Measurements from ENCODE around the gene SAMD8. TPM values are rescaled to one million over a fixed set of nuclear protein-coding genes. Genes with fewer than 3 reads are reported as not detected.
"Not testable (repeated sequence)": the region's sequence is repeated elsewhere in the genome, so short reads cannot be mapped to it uniquely, and the experiment has no call there.

Gene SAMD8
- polyA plus RNA-seq, 1 experiment, result 32.2 TPM

GRCh38 chr10:75121322-75121721 is 9.9 kb downstream of the SAMD8 start:
- Histone ChIP-seq H3K27me3 (ENCODE audit: control insufficient read depth, insufficient read depth, low read length) (no peaks in the 10 kb centered on the region), H3K4me3 (ENCODE audit: low read depth, low read length) (no peak overlapping the region), H3K9me3 (ENCODE audit: control insufficient read depth, insufficient read depth, low read length) (no peaks in the 10 kb centered on the region), H3K27ac (ENCODE audit: low read depth, low read length) (no peak overlapping the region)
- DNase-seq (ENCODE audit: low read depth, low spot score), result no peak
- ChIA-PET CTCF (interaction anchor here (0.8 kb wide), 1 partner anchor 108 kb away, joined by 10 read pairs; no protein-coding TSS in a partner anchor), POLR2A (no interaction called here)
- TF ChIP-seq CTCF (IDR thresholded peaks at IDR 0.05; ENCODE audit: low read depth, low read length), result no peak

- Histone ChIP-seq H3K4me3 (ENCODE audit: low read depth, low read length) (no peak overlapping the region), H3K27me3 (ENCODE audit: control insufficient read depth, insufficient read depth, low read length) (no peaks in the 10 kb centered on the region)
- CTCF ChIA-PET, result no interaction called here
These were observed 11.0 kb downstream of the SAMD8 start for GRCh38 chr10:75122505-75122904.

GRCh38 chr10:75123088-75123682 is 11.7 kb downstream of the SAMD8 start:
- Histone ChIP-seq H3K27me3 (ENCODE audit: control insufficient read depth, insufficient read depth, low read length) (no peaks in the 10 kb centered on the region), H3K4me3 (ENCODE audit: low read depth, low read length) (no peak overlapping the region), H3K9me3 (ENCODE audit: control insufficient read depth, insufficient read depth, low read length) (no peaks in the 10 kb centered on the region), H3K27ac (ENCODE audit: low read depth, low read length) (no peak overlapping the region)
- no peak for TF ChIP-seq CTCF (IDR thresholded peaks at IDR 0.05; ENCODE audit: low read depth, low read length)
- CTCF ChIA-PET, result interaction anchor here (1.2 kb wide), 1 partner anchor 112 kb away, joined by 3 read pairs; the partner anchor contains the start of gene COMTD1
- POLR2A ChIA-PET, result no interaction called here
- DNase-seq (ENCODE audit: low read depth, low spot score), result no peak

More at GRCh38 chr10:75122505-75122904, 11.0 kb downstream of the SAMD8 start:
- DNase-seq (ENCODE audit: low read depth, low spot score), result no peak
- TF ChIP-seq CTCF (IDR thresholded peaks at IDR 0.05; ENCODE audit: low read depth, low read length), result no peak
- Histone ChIP-seq H3K27ac (ENCODE audit: low read depth, low read length) (no peak overlapping the region), H3K9me3 (ENCODE audit: control insufficient read depth, insufficient read depth, low read length) (no peaks in the 10 kb centered on the region)
- POLR2A ChIA-PET, result no interaction called here

GRCh38 chr10:75126277-75126676 is 14.8 kb downstream of the SAMD8 start:
- no peak overlapping the region for H3K27ac ChIP-seq (ENCODE audit: low read depth, low read length)
- no peak overlapping the region for H3K4me3 ChIP-seq (ENCODE audit: low read depth, low read length)
- H3K27me3 ChIP-seq (ENCODE audit: control insufficient read depth, insufficient read depth, low read length), result no peaks in the 10 kb centered on the region
- DNase-seq (ENCODE audit: low read depth, low spot score), result no peak
- no peak for TF ChIP-seq CTCF (IDR thresholded peaks at IDR 0.05; ENCODE audit: low read depth, low read length)
- no peaks in the 10 kb centered on the region for H3K9me3 ChIP-seq (ENCODE audit: control insufficient read depth, insufficient read depth, low read length)
- ChIA-PET POLR2A (interaction anchor here (0.6 kb wide), 1 partner anchor 69 kb away, joined by 7 read pairs; no protein-coding TSS in a partner anchor), CTCF (no interaction called here)

GRCh38 chr10:75127471-75127870 is 16.0 kb downstream of the SAMD8 start:
- ChIA-PET CTCF (interaction anchor here (1.2 to 1.5 kb wide), 2 partner anchors 9 to 108 kb away, joined by 3 read pairs; partner anchors contain the start of gene COMTD1), POLR2A (no interaction called here)
- no peak overlapping the region for H3K4me3 ChIP-seq (ENCODE audit: low read depth, low read length)
- H3K27ac ChIP-seq (ENCODE audit: low read depth, low read length), result no peak overlapping the region
- no peaks in the 10 kb centered on the region for H3K27me3 ChIP-seq (ENCODE audit: control insufficient read depth, insufficient read depth, low read length)
- H3K9me3 ChIP-seq (ENCODE audit: control insufficient read depth, insufficient read depth, low read length), result no peaks in the 10 kb centered on the region
- DNase-seq (ENCODE audit: low read depth, low spot score), result no peak
- no peak for TF ChIP-seq CTCF (IDR thresholded peaks at IDR 0.05; ENCODE audit: low read depth, low read length)

- POLR2A ChIA-PET, result interaction anchor here (0.9 kb wide), 1 partner anchor 17 kb away, joined by 3 read pairs; the partner anchor contains the start of gene SAMD8
These were observed 17.5 kb downstream of the SAMD8 start for GRCh38 chr10:75128985-75129384.

More at GRCh38 chr10:75128985-75129384, 17.5 kb downstream of the SAMD8 start:
- DNase-seq (ENCODE audit: low read depth, low spot score); H3K4me3 ChIP-seq (ENCODE audit: low read depth, low read length); H3K27me3 ChIP-seq (ENCODE audit: control insufficient read depth, insufficient read depth, low read length); H3K27ac ChIP-seq (ENCODE audit: low read depth, low read length); H3K9me3 ChIP-seq (ENCODE audit: control insufficient read depth, insufficient read depth, low read length): not testable (repeated sequence)
- CTCF ChIA-PET, result interaction anchor here (0.9 to 1.3 kb wide), 3 partner anchors 17 to 107 kb away, joined by 3 to 4 read pairs (median 3); partner anchors contain the start of genes COMTD1 and VDAC2

All from AG04450 (cell line).